ENCODE data around the gene KCNMA1. TPM values are rescaled to one million over a fixed set of nuclear protein-coding genes. Genes with fewer than 3 reads are reported as not detected.

KCNMA1 gene
- total RNA-seq, 8 experiments from 2014 or later: 4.3 to 81.4 (median 17.3) TPM

- no peak overlapping the region for H3K27ac ChIP-seq
- 71 to 100% (median 95%) methylated on average over 2 to 5 of the region's 5 CpGs; no CpG with 5 or more reads in 1 of the 10 experiments for WGBS, 10 experiments
- H3K4me1 ChIP-seq (replicated peaks in 1 of 2): peaks cover 30% of the 10 kb centered on the region in 2 donors
Measured at GRCh38 chr10:77289790-77290189, 347.8 kb downstream of the KCNMA1 start.

GRCh38 chr10:77289027-77289501, 348.5 kb downstream of the KCNMA1 start:
- in situ Hi-C loops (cut with MboI; ENCODE audit: low pct_unique_long_range_greater_than_20kb in 2 of 9, low sequenced_read_pairs in 9 of 9, unreplicated experiment in 9 of 9): no loop called here
- no peak overlapping the region for H3K4me3 ChIP-seq
- no peak for ATAC-seq (replicated peaks in 6 of 8)
- H3K27ac ChIP-seq: no peak overlapping the region
- H3K4me1 ChIP-seq (replicated peaks in 1 of 2): peaks cover 28 to 30% of the 10 kb centered on the region in 2 donors
- 64 to 100% (median 90%) methylated on average over 1 to 2 of the region's 3 CpGs; no CpG with 5 or more reads in 6 of the 10 experiments for WGBS, 10 experiments

More at GRCh38 chr10:77289790-77290189, 347.8 kb downstream of the KCNMA1 start:
- ATAC-seq (replicated peaks in 6 of 8): no peak
- no peak overlapping the region for H3K4me3 ChIP-seq
- in situ Hi-C loops (cut with MboI; ENCODE audit: low pct_unique_long_range_greater_than_20kb in 2 of 9, low sequenced_read_pairs in 9 of 9, unreplicated experiment in 9 of 9): no loop called here

- Histone ChIP-seq H3K27ac (no peak overlapping the region), H3K4me3 (no peak overlapping the region), H3K4me1 (replicated peaks in 1 of 2) (peaks cover 18 to 23% of the 10 kb centered on the region in 2 donors)
- WGBS, 10 experiments: 20 to 89% (median 43%) methylated on average over 1 of the region's 2 CpGs; no CpG with 5 or more reads in 5 of the 10 experiments
- peak in 4 of 8 experiments; percentile 4 to 77 (median 44) for ATAC-seq (replicated peaks in 6 of 8)
- in situ Hi-C loops (cut with MboI; ENCODE audit: low pct_unique_long_range_greater_than_20kb in 2 of 9, low sequenced_read_pairs in 9 of 9, unreplicated experiment in 9 of 9): no loop called here
Measured at GRCh38 chr10:77287647-77288120, 349.9 kb downstream of the KCNMA1 start.

- Histone ChIP-seq H3K4me3 (no peak overlapping the region), H3K27ac (no peak overlapping the region), H3K4me1 (replicated peaks in 1 of 2) (peaks cover 18 to 23% of the 10 kb centered on the region in 2 donors)
- in situ Hi-C loops (cut with MboI; ENCODE audit: low pct_unique_long_range_greater_than_20kb in 2 of 9, low sequenced_read_pairs in 9 of 9, unreplicated experiment in 9 of 9): no loop called here
- 0 to 86% (median 14%) methylated on average over 1 to 4 of the region's 6 CpGs; no CpG with 5 or more reads in 1 of the 10 experiments for WGBS, 10 experiments
- ATAC-seq (replicated peaks in 6 of 8): peak in 7 of 8 experiments; percentile 38 to 83 (median 71)
Measured at GRCh38 chr10:77286531-77287508, 350.8 kb downstream of the KCNMA1 start.

GRCh38 chr10:77285529-77286182, 352.0 kb downstream of the KCNMA1 start:
- in situ Hi-C loops (cut with MboI; ENCODE audit: low pct_unique_long_range_greater_than_20kb in 2 of 9, low sequenced_read_pairs in 9 of 9, unreplicated experiment in 9 of 9): no loop called here
- ATAC-seq (replicated peaks in 6 of 8): no peak
- peaks cover 18 to 21% of the 10 kb centered on the region in 2 donors for H3K4me1 ChIP-seq (replicated peaks in 1 of 2)
- no peak overlapping the region for H3K27ac ChIP-seq
- 17 to 100% (median 83%) methylated on average over 1 of the region's 1 CpG; no CpG with 5 or more reads in 5 of the 10 experiments for WGBS, 10 experiments
- no peak overlapping the region for H3K4me3 ChIP-seq

GRCh38 chr10:77284797-77285196, 352.8 kb downstream of the KCNMA1 start:
- H3K4me3 ChIP-seq: no peak overlapping the region
- H3K4me1 ChIP-seq (replicated peaks in 1 of 2): peaks cover 18 to 19% of the 10 kb centered on the region in 2 donors
- 14 to 100% (median 87%) methylated on average over 1 to 6 of the region's 6 CpGs; no CpG with 5 or more reads in 1 of the 10 experiments for WGBS, 10 experiments
- no peak for ATAC-seq (replicated peaks in 6 of 8)
- H3K27ac ChIP-seq: no peak overlapping the region
- in situ Hi-C loops (cut with MboI; ENCODE audit: low pct_unique_long_range_greater_than_20kb in 2 of 9, low sequenced_read_pairs in 9 of 9, unreplicated experiment in 9 of 9): no loop called here

GRCh38 chr10:77283326-77283725, 354.3 kb downstream of the KCNMA1 start:
- Histone ChIP-seq H3K4me3 (no peak overlapping the region), H3K27ac (no peak overlapping the region), H3K4me1 (replicated peaks in 1 of 2) (peaks cover 18 to 19% of the 10 kb centered on the region in 2 donors)
- no peak for ATAC-seq (replicated peaks in 6 of 8)
- 0 to 60% (median 44%) methylated on average over 1 to 2 of the region's 3 CpGs; no CpG with 5 or more reads in 5 of the 10 experiments for WGBS, 10 experiments
- in situ Hi-C loops (cut with MboI; ENCODE audit: low pct_unique_long_range_greater_than_20kb in 2 of 9, low sequenced_read_pairs in 9 of 9, unreplicated experiment in 9 of 9): no loop called here

- H3K4me3 ChIP-seq: no peak overlapping the region
- 60 to 100% (median 76%) methylated on average over 1 to 2 of the region's 2 CpGs; no CpG with 5 or more reads in 4 of the 10 experiments for WGBS, 10 experiments
- H3K27ac ChIP-seq: no peak overlapping the region
- peaks cover 10 to 11% of the 10 kb centered on the region in 2 donors for H3K4me1 ChIP-seq (replicated peaks in 1 of 2)
- in situ Hi-C loops (cut with MboI; ENCODE audit: low pct_unique_long_range_greater_than_20kb in 2 of 9, low sequenced_read_pairs in 9 of 9, unreplicated experiment in 9 of 9): no loop called here
- no peak for ATAC-seq (replicated peaks in 6 of 8)
Measured at GRCh38 chr10:77282163-77282562, 355.4 kb downstream of the KCNMA1 start.

- ATAC-seq (replicated peaks in 6 of 8): no peak
- WGBS, 10 experiments: 57 to 100% (median 80%) methylated on average over 1 to 4 of the region's 4 CpGs; no CpG with 5 or more reads in 1 of the 10 experiments
- Histone ChIP-seq H3K27ac (no peak overlapping the region), H3K4me1 (replicated peaks in 1 of 2) (peaks cover 5 to 7% of the 10 kb centered on the region in 2 donors), H3K4me3 (no peak overlapping the region)
- in situ Hi-C loops (cut with MboI; ENCODE audit: low pct_unique_long_range_greater_than_20kb in 2 of 9, low sequenced_read_pairs in 9 of 9, unreplicated experiment in 9 of 9): no loop called here
Measured at GRCh38 chr10:77281719-77282118, 355.9 kb downstream of the KCNMA1 start.

GRCh38 chr10:77279207-77279606, 358.4 kb downstream of the KCNMA1 start:
- in situ Hi-C loops (cut with MboI; ENCODE audit: low pct_unique_long_range_greater_than_20kb in 2 of 9, low sequenced_read_pairs in 9 of 9, unreplicated experiment in 9 of 9): no loop called here
- no peak for ATAC-seq (replicated peaks in 6 of 8)
- Histone ChIP-seq H3K4me1 (replicated peaks in 1 of 2) (peaks cover 8 to 18% of the 10 kb centered on the region in 2 donors), H3K4me3 (no peak overlapping the region), H3K27ac (no peak overlapping the region)
- 29 to 100% (median 75%) methylated on average over 1 to 4 of the region's 4 CpGs; no CpG with 5 or more reads in 2 of the 10 experiments for WGBS, 10 experiments

- H3K4me3 ChIP-seq: no peak overlapping the region
- peak overlapping the region in 1 of 2 donors; percentile 6 for H3K27ac ChIP-seq
- ATAC-seq (replicated peaks in 6 of 8): peak; percentile 66 to 99 (median 95)
- peaks cover 17 to 34% of the 10 kb centered on the region in 2 donors for H3K4me1 ChIP-seq (replicated peaks in 1 of 2)
- in situ Hi-C loops (cut with MboI; ENCODE audit: low pct_unique_long_range_greater_than_20kb in 2 of 9, low sequenced_read_pairs in 9 of 9, unreplicated experiment in 9 of 9): no loop called here
- 0 to 47% (median 6%) methylated on average over 1 to 5 of the region's 5 CpGs; no CpG with 5 or more reads in 3 of the 10 experiments for WGBS, 10 experiments
Measured at GRCh38 chr10:77274046-77274795, 363.4 kb downstream of the KCNMA1 start.

- in situ Hi-C loops (cut with MboI; ENCODE audit: low pct_unique_long_range_greater_than_20kb in 2 of 9, low sequenced_read_pairs in 9 of 9, unreplicated experiment in 9 of 9): no loop called here
- no peak for ATAC-seq (replicated peaks in 6 of 8)
Measured at GRCh38 chr10:77269163-77269562, 368.4 kb downstream of the KCNMA1 start.

More at GRCh38 chr10:77269163-77269562, 368.4 kb downstream of the KCNMA1 start:
- H3K4me1 ChIP-seq (replicated peaks in 1 of 2): peaks cover 23 to 30% of the 10 kb centered on the region in 2 donors
- H3K4me3 ChIP-seq: no peak overlapping the region
- H3K27ac ChIP-seq: no peak overlapping the region
